ENCODE data around the gene KRT13.

Gene KRT13

DNA sequence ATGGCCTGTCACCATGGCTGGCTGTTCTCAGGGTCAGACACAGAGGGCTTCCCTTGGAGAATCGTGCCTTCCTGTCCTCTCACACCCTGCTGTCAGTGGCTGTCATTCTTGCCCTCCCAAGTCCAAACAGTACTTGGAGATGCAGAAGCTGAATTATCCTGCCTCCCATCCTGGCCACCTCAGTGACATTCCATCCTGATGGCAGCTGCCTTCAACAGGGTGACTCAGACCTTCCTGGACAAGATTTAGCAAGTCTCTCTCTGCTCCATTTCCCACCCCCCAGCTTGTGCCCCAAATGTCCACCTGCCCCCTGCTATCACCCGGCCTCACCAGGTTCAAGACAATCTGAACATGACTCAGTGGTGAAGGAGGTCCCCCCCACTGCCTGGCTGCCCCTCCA lies 10.9 kb downstream of the KRT13 start:
- DNase-seq (ENCODE audit: low spot score) = peak; percentile 57

DNA sequence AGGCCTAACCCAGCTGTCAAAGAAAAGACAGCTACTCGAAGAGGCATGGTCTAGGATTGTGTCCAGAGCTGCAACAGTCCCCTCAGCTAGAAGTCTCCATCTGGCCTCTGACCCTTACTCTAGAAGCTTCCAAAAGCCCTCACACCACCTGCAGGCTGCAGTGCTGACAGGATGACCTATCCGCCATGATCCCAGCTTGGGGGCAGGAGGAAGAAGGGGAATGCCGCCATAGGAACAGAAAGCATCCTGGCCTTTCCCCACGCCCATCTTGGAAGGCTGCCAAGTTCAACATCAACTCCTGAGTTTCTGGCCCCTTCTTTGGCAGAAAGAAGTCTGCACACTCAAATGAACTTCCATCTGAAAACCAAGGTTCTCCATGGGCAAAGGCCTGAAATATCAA lies 12.6 kb downstream of the KRT13 start:
- no peak for DNase-seq (ENCODE audit: low spot score)

DNA sequence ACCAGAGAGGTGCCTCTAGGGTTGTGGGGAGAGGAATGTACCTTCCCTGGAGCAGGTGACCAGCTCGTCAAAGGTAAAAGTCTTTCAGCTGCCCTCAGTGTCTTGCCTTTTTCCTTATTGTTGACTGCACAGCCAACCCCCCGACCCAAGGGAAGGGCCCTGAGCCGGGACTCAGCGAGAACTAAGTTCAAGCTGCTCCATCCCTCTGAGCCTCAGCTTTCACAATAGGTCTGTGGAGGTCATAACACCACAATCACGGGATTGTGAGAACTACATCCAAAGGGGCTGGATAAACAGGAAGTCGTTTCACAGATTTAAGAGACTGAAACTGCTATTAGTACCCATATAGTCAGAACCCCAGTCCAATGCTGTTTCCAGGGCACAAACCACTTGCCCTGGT lies 13.1 kb downstream of the KRT13 start:
- DNase-seq (ENCODE audit: low spot score) = no peak

DNA sequence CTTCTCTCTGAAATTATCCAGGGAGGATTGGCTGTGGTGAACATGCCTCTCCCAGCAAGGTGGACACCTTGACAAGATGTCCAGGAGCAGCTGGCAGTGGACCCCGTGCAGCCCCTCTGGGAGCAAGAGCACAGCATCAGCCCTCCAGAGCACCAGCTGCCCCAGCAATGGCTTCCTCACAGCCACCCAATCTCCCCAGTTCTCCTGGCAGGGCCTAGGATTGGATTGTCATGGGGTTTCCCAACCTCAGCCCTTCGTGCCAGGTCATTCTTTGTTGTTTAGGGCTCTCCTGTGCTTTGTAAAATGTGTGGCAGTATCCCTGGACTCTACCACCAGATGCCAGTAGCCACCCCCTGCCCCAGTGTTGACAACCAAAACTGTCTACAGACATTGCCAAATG lies 13.9 kb downstream of the KRT13 start:
- DNase-seq (ENCODE audit: low spot score) = no peak

DNA sequence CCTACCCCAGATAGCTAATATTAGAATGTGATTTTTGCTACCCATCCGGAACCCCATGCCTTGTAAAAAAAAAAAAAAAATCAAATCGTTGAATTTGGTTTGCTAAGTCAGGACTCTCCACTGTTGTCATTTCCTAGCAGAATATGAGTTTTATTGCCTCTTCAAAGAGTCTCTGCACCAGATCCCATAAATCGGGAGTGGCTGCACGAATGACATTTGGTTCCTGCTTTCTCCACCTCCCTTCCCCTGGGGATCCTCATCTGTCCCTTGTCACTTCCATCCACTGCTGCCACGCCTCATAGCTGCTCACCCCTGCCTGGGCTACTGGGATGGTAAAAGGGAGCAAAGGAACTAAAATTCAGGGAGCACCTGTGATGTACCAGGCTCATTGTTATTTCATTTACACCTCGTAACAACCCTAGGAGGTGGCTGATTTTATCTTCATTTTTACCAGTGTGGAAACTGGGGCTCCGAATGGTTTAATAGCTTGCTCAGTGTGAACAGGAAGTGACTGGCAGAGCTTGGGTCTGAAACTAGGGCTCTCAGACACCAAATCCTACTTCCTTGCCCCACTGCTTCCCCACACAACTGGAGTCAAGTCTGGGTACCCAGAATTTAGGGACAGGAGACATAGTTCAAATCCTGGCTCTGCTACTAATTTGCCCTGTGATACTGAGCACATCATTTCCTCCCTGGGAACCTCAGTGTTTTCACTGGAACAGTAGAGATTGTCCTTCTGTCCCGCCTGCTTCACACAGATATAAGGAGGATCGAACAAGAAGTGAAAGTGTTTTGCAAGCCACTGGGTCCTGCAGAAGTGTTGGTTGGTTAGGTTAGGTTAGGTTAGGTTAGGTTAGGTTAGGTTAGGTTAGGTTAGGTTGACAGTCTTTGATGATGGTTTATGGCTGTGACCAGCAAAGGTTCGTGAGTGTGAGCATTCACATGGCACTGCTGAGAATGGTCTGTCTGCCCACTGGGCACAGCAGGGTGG lies 15.1 kb downstream of the KRT13 start:
- no peak for DNase-seq (ENCODE audit: low spot score)

DNA sequence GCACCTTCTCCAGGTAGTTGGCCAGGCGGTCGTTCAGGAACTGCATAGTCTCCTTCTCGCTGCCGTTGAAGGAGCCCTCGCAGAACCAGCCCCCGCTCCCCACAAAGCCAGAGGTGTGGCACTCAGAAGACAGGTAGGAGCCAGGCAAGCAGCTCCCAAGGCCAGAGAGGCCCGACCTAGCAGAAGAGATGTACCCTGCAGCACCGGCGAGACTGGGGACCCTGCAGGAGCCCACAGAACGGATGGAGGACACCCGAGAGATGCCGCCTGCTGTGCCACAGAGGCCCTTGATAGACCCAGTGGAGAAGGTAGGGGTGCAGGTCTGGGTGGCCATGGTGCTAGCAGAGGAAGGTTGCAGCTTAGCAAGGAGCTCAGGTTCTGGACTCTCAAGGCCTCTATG lies 15.9 kb downstream of the KRT13 start, which contains the start of gene KRT36:
KRT36 (minus strand) TSS at position 380 of the 400 bp plus-strand sequence; CDS start at position 334, 46 bp downstream.
- no peak for DNase-seq (ENCODE audit: low spot score)

DNA sequence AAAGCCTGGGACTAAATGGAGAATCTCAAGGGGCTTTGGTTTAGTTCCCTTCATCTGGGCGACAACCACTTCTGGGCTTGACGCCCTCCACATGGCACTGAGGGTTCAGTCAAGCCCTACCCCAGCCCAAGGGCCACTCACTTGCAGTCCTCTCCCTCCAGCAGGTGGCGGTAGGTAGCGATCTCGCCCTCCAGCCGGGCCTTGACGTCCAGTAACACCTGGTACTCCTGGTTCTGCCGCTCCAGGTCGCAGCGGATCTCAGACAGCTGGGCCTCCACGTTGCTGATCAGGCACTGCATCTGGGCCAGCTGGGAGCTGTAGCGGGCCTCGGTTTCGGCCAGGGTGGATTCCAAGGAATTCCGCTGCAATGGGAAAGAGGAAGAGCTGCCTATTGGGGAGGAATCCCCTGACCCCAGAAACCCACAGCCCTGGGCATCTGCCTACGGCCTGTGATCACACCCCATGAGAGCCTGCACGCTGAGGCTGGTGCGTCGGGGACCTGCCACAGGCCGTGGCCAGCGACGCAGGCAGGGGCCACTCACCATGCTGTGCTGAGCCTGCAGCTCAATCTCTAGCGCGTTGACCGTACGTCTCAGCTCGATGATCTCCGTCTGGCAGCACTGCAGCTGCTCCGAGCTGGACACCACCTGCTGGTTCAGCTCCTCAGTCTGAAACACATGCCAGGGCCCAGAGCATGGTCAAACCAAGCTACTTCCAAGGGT lies 18.4 kb downstream of the KRT13 start:
- no peak for DNase-seq (ENCODE audit: low spot score)

DNA sequence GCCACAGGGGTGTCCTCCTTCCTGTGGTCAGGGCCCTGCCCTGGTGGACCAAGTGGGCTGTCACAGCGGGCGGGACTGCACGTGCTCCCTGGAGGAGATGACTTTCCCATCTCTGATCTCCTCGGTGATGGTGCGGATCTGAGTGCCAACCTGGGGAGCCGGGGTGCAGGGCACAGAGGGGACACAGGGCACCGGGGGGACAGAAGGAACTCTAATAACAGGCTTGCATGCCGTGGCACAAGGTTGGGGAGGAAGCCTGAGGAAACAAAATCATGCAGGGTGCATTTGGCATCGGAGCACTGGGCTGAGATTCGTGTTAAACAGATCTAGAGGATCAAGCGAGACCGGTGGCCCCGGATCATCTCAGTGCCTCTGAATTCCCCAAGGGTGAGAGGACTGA lies 19.1 kb downstream of the KRT13 start:
- no peak for DNase-seq (ENCODE audit: low spot score)

DNA sequence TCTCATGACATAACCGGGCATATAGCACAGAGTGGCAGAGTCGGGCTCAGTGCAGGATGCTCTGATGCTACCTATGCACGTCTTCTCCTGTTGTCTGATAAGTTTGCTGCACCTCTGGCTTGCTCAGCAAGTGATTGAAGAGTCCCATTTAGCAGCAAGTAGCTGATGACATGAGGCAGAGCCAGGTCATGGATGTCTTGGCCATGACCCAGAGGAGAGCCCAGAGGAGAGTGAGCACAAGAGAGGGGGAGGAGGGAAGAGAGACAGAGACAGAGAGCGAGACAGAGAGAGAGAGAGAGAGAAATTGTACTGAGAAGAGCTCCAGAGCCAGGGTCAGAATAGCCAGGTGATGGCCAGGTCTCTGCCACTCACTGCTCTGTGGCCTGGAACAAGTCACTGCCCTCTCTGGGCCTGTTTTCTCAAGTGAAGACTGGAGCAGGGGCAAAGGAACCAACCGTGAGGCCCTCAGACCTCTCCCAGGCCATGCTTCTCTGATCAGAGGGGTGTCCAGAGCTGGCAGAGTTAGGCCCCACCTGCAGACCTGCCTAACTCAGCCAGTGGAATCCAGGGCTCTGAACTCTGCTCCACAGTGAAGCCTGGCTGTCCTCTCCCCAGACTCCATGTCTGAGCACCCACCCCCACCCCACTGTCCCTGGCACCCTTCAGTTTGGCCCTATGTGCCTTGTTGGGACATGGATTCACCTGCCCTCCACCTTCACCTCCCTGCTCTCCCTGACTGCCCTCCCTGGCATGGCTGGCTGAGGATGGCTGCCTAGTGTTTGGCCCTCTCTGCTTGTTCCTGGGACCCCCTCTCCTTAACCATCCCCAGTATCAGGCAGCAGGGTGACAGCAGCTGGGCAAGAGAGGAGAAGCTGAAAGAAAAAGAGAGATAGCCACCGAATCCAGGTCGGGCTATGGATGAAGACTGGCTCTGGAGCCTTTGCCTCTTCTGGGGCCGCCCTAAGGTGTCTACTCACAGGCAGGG lies 20.2 kb downstream of the KRT13 start:
- DNase-seq (ENCODE audit: low spot score) = no peak

DNA sequence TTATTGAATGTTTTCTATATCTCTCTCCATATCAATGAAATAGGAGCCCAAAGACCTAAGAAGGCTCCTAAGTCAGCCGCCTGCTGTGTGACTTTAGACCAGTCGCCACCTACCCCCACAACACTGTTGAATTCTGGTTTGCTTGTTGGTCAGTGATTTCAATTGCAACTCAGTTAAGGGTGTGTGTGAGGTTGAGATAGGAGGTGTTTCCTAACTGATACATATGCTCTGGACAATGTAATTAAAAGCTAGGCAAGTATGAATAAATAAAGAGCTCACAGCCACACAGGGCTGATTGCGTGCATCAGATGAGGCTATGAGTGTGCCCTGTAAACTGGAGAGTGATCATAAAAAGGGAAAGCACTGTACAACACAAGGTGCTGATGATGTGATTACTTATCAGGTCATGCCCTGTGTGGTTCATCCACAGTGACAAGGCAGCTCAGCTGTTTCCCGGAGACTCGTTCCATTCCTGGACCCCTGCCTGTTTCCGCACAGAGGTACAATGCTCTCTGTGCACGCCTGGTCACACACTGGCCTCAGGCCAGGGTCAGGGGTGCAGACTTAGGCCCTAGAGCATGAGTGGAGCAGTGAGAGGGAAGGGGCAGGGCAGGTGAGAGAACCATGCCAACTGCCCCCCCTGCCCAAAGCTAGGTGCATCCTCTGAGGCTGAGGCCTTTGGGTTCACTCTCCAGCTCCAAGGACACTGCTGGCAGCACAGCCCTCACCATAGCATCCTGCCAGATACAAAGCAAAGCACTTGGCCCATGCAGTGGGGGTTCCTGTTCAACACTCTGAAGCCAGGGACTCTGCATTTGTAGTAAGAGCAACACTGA lies 21.2 kb downstream of the KRT13 start:
- DNase-seq (ENCODE audit: low spot score) = no peak

DNA sequence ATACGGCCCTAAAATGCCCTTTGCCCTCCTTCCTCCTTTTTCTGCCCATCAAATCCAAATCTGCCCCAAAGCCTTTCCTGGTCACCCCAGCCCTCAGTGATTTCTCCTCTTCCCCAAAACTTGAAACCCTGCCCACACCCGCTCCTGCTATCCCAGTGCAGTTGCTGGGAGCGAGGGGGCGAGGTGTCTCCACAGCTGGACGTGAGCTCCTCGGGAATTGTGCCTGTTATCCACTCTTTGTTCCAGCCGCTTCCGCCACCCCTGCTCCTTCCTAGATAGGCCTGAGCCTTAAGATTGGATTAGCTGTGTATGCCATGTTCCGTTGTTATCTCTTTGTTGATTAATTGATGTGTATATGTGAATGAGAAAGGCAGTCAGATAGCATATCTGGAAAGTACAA lies 21.9 kb downstream of the KRT13 start:
- DNase-seq (ENCODE audit: low spot score) = no peak

DNA sequence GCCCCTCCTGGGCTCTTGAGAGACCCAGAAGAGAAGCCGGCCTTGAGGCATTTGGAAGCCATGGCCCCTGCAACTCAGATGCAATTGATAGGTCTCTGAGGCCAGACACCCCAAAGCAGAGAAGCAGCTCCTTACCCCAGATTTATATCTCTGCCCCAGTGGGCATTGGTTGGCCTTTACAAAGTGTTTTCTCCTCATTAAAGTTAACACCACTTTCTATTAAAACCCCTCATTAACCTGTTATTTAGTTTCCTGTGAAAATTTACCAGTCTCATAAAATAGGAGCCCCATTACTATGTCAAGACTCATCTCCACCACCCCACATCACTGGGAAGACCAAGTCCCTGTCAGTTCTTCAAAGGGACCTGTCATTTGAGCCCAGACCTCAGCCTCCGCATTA lies 24.4 kb downstream of the KRT13 start, which contains the start of gene KRT35:
KRT35 (minus strand) TSS at position 116 of the 400 bp plus-strand sequence; CDS start at position 62, 54 bp downstream.
- no peak for DNase-seq (ENCODE audit: low spot score)

DNA sequence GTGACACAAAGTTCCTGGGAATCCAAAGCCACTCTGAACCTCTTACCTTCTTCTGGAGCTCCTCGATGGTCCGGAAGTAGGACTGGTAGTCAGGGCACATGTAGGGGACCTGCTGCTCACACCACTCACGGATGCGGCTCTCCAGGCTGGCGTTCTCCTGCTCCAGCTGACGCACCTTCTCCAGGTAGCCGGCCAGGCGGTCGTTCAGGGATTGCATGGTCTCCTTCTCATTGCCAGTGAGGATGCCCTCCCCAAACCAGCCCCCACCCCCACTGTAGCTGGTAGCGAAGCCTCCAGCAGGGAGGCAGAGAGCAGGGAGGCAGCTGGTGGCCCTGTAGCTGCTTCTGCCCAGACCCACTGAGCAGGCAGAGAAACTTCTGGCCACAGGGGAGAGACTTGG lies 24.8 kb downstream of the KRT13 start:
- DNase-seq (ENCODE audit: low spot score) = no peak

DNA sequence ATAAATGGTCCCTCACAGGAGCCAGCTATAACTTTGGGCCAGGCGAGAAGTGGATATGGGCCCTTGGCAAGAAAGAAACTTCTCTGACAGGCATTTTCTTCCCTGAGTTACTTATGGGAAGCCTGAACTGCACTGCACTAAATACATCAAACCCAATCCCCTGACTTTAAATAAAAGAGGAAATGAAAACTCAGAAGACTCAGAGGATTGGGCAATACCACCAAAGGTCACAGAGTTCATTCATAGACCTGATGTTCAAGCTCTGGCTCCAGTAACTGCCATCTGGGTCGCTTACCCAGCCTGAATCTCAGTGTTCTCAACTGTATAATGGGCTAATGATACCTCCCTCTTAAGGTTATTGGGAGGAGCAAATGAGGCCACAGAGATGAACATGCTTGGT lies 25.3 kb downstream of the KRT13 start:
- DNase-seq (ENCODE audit: low spot score) = no peak

DNA sequence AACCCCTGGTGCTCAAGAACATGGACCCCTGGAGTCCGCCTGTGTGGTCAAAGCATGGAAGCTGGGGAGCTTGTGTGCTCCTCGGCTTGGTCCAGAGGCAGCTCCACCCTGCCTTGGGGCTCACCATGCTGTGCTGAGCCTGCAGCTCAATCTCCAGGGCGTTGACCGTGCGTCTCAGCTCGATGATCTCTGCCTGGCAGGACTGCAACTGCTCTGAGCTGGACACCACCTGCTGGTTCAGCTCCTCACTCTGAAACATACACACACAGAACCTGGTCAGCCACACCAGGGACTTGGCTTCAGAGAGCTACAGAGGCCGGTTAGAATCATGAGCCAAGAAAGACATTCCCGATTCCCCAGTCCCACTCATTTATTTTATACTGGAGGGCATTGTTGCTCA lies 27.2 kb downstream of the KRT13 start:
- no peak for DNase-seq (ENCODE audit: low spot score)

DNA sequence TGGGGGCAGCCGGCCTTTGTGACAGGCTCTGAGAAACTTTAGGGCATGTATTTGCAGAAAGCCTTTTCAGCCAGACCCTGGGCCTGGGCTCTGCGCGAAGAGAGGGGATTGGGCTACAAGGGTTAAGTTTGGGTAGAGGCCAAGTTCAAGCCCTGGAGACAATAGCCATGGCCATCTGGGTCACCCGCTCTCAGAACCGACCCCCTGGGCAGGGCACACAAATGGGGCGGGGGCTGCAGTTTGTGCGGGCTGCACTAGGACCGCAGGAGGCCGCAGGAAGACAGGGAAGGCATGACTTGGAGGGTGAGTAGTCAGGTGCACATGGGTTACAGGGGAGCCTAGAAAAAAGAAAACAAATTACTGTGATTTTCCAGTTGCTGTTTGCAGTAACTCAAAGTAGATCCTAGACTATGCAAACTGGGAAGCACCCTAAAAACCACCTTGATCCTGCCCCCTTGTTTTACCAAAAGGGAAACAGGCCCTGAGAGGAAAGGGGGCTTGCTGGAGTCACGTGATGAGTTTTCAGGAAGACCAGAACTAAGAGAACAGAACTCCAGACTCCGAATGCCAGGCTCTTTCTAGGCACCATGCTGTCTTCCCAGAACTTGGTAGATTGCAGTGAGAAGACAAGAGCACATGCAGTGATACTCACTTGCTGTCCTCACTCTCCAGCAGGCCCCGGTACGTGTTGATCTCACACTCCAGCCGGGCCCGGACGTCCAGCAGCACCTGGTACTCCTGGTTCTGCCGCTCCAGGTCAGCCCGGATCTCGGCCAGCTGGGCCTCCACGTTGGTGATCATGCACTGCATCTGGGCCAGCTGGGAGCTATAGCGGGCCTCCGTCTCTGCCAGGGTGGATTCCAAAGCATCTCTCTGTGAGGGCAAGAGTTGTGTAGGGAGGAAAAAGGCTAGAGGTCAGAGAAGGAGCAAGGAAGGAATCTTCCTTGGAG lies 28.3 kb downstream of the KRT13 start:
- DNase-seq (ENCODE audit: low spot score) = no peak

DNA sequence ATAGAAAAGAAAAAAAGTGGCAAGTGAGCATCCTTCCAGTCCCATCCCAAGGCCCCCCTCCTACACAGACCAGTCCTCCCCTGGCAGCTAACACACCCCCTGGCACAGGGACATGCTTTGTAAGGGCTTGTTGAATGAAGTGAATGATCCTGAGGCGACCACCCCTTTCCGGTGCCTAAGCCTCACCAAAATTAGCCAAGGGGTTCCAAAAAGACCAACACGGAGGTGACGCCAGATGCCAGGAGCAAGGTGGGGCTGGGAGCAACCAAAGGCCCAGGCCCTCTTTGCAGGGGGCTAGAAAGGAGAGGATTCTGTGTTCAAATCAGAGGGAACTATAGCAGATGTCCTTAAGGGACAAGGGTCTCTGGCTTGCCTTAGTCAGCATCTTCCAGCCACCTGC lies 30.0 kb downstream of the KRT13 start:
- no peak for DNase-seq (ENCODE audit: low spot score)

DNA sequence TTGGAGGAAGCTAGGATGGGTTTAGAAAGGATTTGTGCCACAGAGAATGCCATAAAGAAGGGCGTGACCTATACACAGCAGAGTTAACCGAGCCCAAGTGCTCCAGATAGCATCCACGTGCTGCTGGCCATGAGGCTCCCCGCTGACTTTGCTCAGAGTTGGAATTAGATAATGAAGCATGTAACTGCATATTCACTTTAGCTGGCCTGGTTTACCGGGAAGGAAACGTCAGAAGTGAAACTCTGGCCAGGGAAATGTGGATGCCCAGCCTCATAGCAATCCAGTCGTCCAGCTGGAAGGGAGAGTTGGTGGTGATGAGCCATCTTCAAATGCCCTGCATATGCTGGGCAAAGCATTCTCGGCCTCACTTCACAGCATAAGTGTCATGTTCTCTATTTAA lies 30.5 kb downstream of the KRT13 start:
- no peak for DNase-seq (ENCODE audit: low spot score)

DNA sequence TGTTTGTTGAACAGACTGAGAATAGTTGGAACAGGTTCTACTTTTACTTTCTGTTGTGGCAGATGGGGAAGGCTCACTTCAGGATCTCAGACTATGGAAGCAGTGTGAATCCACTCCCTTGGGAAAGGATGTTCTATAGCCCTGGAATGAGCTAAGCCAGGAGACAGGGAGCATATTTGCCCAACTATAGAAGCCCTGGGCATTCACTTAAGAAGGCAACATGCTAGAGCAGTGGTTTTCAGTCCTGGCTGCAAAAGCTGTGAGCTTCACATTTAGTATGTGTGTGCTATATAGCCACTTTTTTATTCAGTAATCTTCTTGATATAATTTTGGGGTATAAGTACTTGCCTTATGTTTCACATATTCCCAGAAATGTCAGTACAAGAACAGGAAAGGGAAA lies 37.1 kb downstream of the KRT13 start:
- no peak for DNase-seq (ENCODE audit: low spot score)

DNA sequence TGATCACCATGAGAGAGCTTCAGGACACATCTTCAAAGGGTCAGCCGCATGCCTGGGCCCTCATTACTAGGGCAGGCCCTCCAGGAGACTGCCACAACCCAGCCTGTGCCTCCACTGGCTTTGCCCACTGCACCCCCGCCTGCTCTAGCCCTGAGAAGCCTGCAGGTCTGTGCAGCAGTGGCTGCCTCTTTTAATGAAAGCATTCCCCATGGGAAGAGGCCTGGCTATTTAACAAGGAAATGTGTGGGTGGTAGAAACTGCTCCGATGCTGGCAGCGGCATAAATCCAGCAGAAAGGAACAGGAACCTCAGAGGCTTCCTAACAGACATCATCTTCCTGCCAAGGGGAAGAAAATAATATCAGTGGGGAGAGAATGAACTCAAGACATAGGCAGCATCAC lies 37.9 kb downstream of the KRT13 start:
- DNase-seq (ENCODE audit: low spot score) = no peak

Measured in hepatic stellate cell (primary cell).